ENCODE data around the gene KAZN.

DNA sequence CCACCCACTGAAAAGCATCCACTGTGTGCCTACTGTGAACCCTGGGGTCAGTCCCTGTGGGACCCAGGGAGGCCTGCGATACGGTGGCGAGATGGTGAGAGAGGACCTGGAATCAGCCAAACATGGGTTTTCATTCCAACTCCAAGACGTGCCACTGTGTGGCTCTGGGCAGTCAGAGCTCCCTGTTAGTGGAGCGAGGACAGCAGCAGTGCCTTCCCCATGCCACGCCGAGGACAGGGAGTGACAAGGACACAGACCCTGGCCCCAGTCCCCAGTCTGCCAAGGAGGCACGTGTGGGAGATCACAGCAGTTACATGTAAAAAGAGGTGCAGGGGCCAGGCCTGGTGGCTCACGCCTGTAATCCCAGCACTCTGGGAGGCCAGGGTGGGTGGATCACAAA lies 504.2 kb downstream of the KAZN start:
- TF ChIP-seq CTCF (conservative IDR thresholded peaks at IDR 0.05) = no peak
- TF ChIP-seq EZH2 (IDR thresholded peaks at IDR 0.05; ENCODE audit: low read depth) = no peak
